Endothelial cell of umbilical vein (primary cell): ENCODE data around the gene NSD2.

ENCODE experiments used
- CTCF ChIP-seq, 2 donors: IDR thresholded peaks; 1 replicate in 1 of 2; 2 replicates in 1 of 2; pipeline ENCODE4 v1.5.1; 2011; ENCODE audit warnings: low read length in 2 of 2, mild to moderate bottlenecking in 2 of 2, moderate library complexity in 2 of 2, control low read depth in 1 of 2, inconsistent platforms in 1 of 2, low read depth in 1 of 2; ENCODE audit not compliant: insufficient read depth in 1 of 2; ENCODE audit errors: extremely low read depth in 1 of 2
- EZH2 ChIP-seq: IDR thresholded peaks from 2 replicates; pipeline ENCODE4 v1.6.1; 2012; ENCODE audit warnings: borderline replicate concordance, low read depth, mild to moderate bottlenecking, moderate library complexity, low read length, inconsistent platforms; ENCODE audit not compliant: severe bottlenecking
- FOS ChIP-seq: IDR thresholded peaks from 2 replicates; pipeline ENCODE4 v1.6.1; 2011; ENCODE audit warnings: mild to moderate bottlenecking, low read length, moderate library complexity, borderline replicate concordance; ENCODE audit not compliant: insufficient read depth
- MAX ChIP-seq: IDR thresholded peaks from 2 replicates; pipeline ENCODE4 v1.6.1; 2011; ENCODE audit not compliant: insufficient read depth, insufficient read length
- POLR2A ChIP-seq: IDR thresholded peaks from 2 replicates; pipeline ENCODE4 v1.6.1; 2012; ENCODE audit warnings: low read depth, mild to moderate bottlenecking, control low read depth, low read length
- POLR2AphosphoS5 ChIP-seq: IDR thresholded peaks from 2 replicates; pipeline ENCODE4 v1.6.1; 2012; ENCODE audit warnings: low read depth, mild to moderate bottlenecking, control low read depth, low read length, moderate library complexity; ENCODE audit not compliant: insufficient read depth

GRCh38 chr4:1990676-1991075 is 119.5 kb downstream of the NSD2 start:
- TF ChIP-seq CTCF (IDR thresholded peaks at IDR 0.05; ENCODE audit: extremely low read depth in 1 of 2, insufficient read depth in 1 of 2, low read depth in 1 of 2, low read length in 2 of 2) = no peak
- TF ChIP-seq POLR2AphosphoS5 = no peak
- TF ChIP-seq POLR2A = no peak
- TF ChIP-seq EZH2 = no peak
- no peak for TF ChIP-seq FOS
- no peak for TF ChIP-seq MAX
